HCT116 (cell line): ENCODE measurements around the gene LGALS7. TPM values are rescaled to one million over a fixed set of nuclear protein-coding genes. Genes with fewer than 3 reads are reported as not detected.

ENCODE experiments used
- ATAC-seq: fragments of 200-7000 bp; cut with Tn5 transposase; 2 replicates; pipeline ENCODE4 v1.9.1; 2020; ENCODE audit warnings: mild to moderate bottlenecking, moderate library complexity
- BruUV-seq: library from RNA; stranded (reverse); fragments of 400-500 nt; replicated peaks from 2 replicates; lab custom pipeline; 2021; lab: Mats Ljungman, UMichigan
- CTCF ChIA-PET: fragments of 300-600 bp; sonication (Branson Sonifier 250); formaldehyde crosslinking; loops from one replicate; lab custom pipeline; 2021; ENCODE audit warnings: antibody characterized with exemption; lab: Charles Lee
- POLR2A ChIA-PET: fragments of 300-600, 350-600 bp; sonication (Branson Sonifier 250); formaldehyde crosslinking; loops from one replicate; lab custom pipeline; 2021; ENCODE audit warnings: antibody characterized with exemption; lab: Charles Lee
- RAD21 ChIA-PET, 2 experiments: fragments of 300-600 bp; sonication (Branson Sonifier 250); formaldehyde crosslinking; loops; one replicate each; lab custom pipeline; 2023; ENCODE audit warnings: low total read pairs in 2 of 2; ENCODE audit not compliant: uncharacterized antibody in 2 of 2, unreplicated experiment in 2 of 2, low non-redundant PET in 1 of 2; lab: Charles Lee
- DNase-seq: peaks from one replicate; pipeline ENCODE4 v3.0.0-alpha.2; 2010; ENCODE audit warnings: low read depth, low spot score
- H2AFZ ChIP-seq: fragments of 200-600 bp; shearing (Covaris generic), sonication (generic); 2 replicates; pipeline ENCODE4 v1.6.1; 2017; ENCODE audit warnings: low read depth, mixed run types, mixed read lengths, antibody characterized with exemption, low read length; ENCODE audit not compliant: poor library complexity, severe bottlenecking
- H3K27ac ChIP-seq: 2 replicates; pipeline ENCODE4 v1.5.1; 2012; ENCODE audit warnings: low read depth, low read length
- H3K27me3 ChIP-seq: fragments of 200-600 bp; sonication (generic); 2 replicates; pipeline ENCODE4 v1.6.1; 2016; ENCODE audit warnings: mixed run types, low read length, mixed read lengths; ENCODE audit not compliant: insufficient read depth
- H3K36me3 ChIP-seq, 2 experiments: fragments of 200-500 bp in 1 of 2; fragments of 200-600 bp in 1 of 2; sonication (Bioruptor generic) in 1 of 2; sonication (generic) in 1 of 2; 2 replicates each; pipeline versions ENCODE4 v1.5.1 to v1.6.1; 2014 to 2016; ENCODE audit warnings: low read length in 2 of 2, inconsistent platforms in 1 of 2, mixed read lengths in 1 of 2, mixed run types in 1 of 2; ENCODE audit not compliant: insufficient read depth in 2 of 2, control insufficient read depth in 1 of 2
- H3K4me1 ChIP-seq, 2 experiments: fragments of 200-600 bp in 1 of 2; sonication (generic) in 1 of 2; 2 replicates each; pipeline versions ENCODE4 v1.5.1 to v1.6.1; 2012 to 2017; ENCODE audit warnings: low read length in 2 of 2, inconsistent platforms in 1 of 2, mild to moderate bottlenecking in 1 of 2, mixed read lengths in 1 of 2, mixed run types in 1 of 2, moderate library complexity in 1 of 2; ENCODE audit not compliant: insufficient read depth in 2 of 2, control insufficient read depth in 1 of 2
- H3K4me2 ChIP-seq: fragments of 200-600 bp; sonication (generic); 2 replicates; pipeline ENCODE4 v1.6.1; 2017; ENCODE audit warnings: mixed run types, low read length, mixed read lengths
- H3K4me3 ChIP-seq, 2 experiments: fragments of 200-600 bp in 1 of 2; sonication (generic) in 1 of 2; replicated peaks in 1 of 2; 2 replicates each; pipeline ENCODE4 v1.5.1; 2011 to 2016; ENCODE audit warnings: low read length in 2 of 2, control low read depth in 1 of 2, low read depth in 1 of 2, mild to moderate bottlenecking in 1 of 2, mixed read lengths in 1 of 2, mixed run types in 1 of 2
- H3K79me2 ChIP-seq: fragments of 200-600 bp; sonication (generic); 2 replicates; pipeline ENCODE4 v1.6.1; 2017; ENCODE audit warnings: mild to moderate bottlenecking, mixed run types, low read length, moderate library complexity, mixed read lengths; ENCODE audit not compliant: insufficient read depth
- H3K9ac ChIP-seq: fragments of 200-600 bp; sonication (generic); 2 replicates; pipeline ENCODE4 v1.6.1; 2016; ENCODE audit warnings: low read length, mixed read lengths
- H3K9me2 ChIP-seq: fragments of 200-600 bp; sonication (generic), shearing (Covaris generic); 2 replicates; pipeline ENCODE4 v1.6.1; 2017; ENCODE audit warnings: mixed run types, mild to moderate bottlenecking, moderate library complexity; ENCODE audit not compliant: insufficient read depth
- H3K9me3 ChIP-seq, 2 experiments: fragments of 200-500 bp in 1 of 2; fragments of 200-600 bp in 1 of 2; sonication (Bioruptor generic) in 1 of 2; sonication (generic) in 1 of 2; 2 replicates each; pipeline ENCODE4 v1.6.1; 2014 to 2017; ENCODE audit warnings: low read length in 2 of 2, mixed read lengths in 2 of 2, inconsistent platforms in 1 of 2, low read depth in 1 of 2, mild to moderate bottlenecking in 1 of 2, mixed run types in 1 of 2, moderate library complexity in 1 of 2; ENCODE audit not compliant: control insufficient read depth in 1 of 2, insufficient read depth in 1 of 2
- H4K20me1 ChIP-seq: fragments of 200-600 bp; sonication (generic), shearing (Covaris generic); 2 replicates; pipeline ENCODE4 v1.6.1; 2017; ENCODE audit warnings: mixed run types, mild to moderate bottlenecking, moderate library complexity; ENCODE audit not compliant: insufficient read depth
- ELF1 ChIP-seq: IDR thresholded peaks from 2 replicates; pipeline ENCODE4 v1.6.1; 2012; ENCODE audit warnings: low read depth, borderline replicate concordance
- FOSL1 ChIP-seq: IDR thresholded peaks from 2 replicates; pipeline ENCODE4 v1.6.1; 2012; ENCODE audit warnings: low read depth
- MAX ChIP-seq: IDR thresholded peaks from 2 replicates; pipeline ENCODE4 v1.6.1; 2012
- POLR2AphosphoS5 ChIP-seq: IDR thresholded peaks from 2 replicates; pipeline ENCODE4 v1.6.1; 2011; ENCODE audit warnings: mild to moderate bottlenecking, low read depth, low read length, moderate library complexity
- ZBTB33 ChIP-seq: IDR thresholded peaks from 2 replicates; pipeline ENCODE4 v1.6.1; 2011; ENCODE audit warnings: mild to moderate bottlenecking, low read length, moderate library complexity; ENCODE audit not compliant: insufficient replicate concordance; ENCODE audit errors: extremely low read depth
- ZFX ChIP-seq: fragments of 450-650 bp; IDR thresholded peaks from 2 replicates; pipeline ENCODE4 v1.6.1; 2017
- intact Hi-C: fragments of 100-400 bp; cut with micrococcal nuclease; formaldehyde crosslinking; loops from 2 replicates; pipeline ENCODE4 v1.10.0; 2022
- total RNA-seq: library from RNA; stranded (reverse); gene quantifications from one replicate; pipeline ENCODE4 v1.2.1, GENCODE V29; 2021; ENCODE audit not compliant: unreplicated experiment

Gene LGALS7
- total RNA-seq, 1 experiment from 2014 or later = not detected

- DNase-seq (no peak), ATAC-seq (no peak)
- Histone ChIP-seq H4K20me1 (0 out of 2 replicates have a peak, but pooled peaks cover 3% of the 10 kb centered on the region), H3K36me3 (peaks cover 11 to 14% of the 10 kb centered on the region in 2 experiments; a peak in 3 of 4 replicates), H3K4me3 (no peak overlapping the region), H3K4me1 (peaks cover 13 to 59% of the 10 kb centered on the region in 2 experiments; a peak in 3 of 4 replicates), H3K79me2 (no peaks in the 10 kb centered on the region), H3K27me3 (no peaks in the 10 kb centered on the region), H3K4me2 (peak overlapping the region; percentile 62), H2AFZ (no peak overlapping the region), H3K9me3 (no peaks in the 10 kb centered on the region), H3K9me2 (no peaks in the 10 kb centered on the region), H3K27ac (peak overlapping the region; percentile 67), H3K9ac (peak overlapping the region; percentile 39; the same call in 1 of the 2 replicates)
- ChIA-PET RAD21 (no interaction called here), CTCF (interaction anchor here (1.8 kb wide), 1 partner anchor 196 kb away, joined by 6 read pairs; the partner anchor contains the start of genes MRPS12 and SARS2), POLR2A (interaction anchor here (0.6 kb wide), 1 partner anchor 68 kb away, joined by 4 read pairs; no protein-coding TSS in a partner anchor)
- intact Hi-C loops = loop anchor here (5.0 kb wide), 1 partner anchor 198 kb away; the partner anchor contains the start of genes MRPS12 and SARS2
- no TSS peak for BruUV-seq
- TF ChIP-seq FOSL1 = no peak
- no peak for TF ChIP-seq MAX
Measured at GRCh38 chr19:38734176-38734425, 39.2 kb downstream of the LGALS7 start.

- H3K79me2 ChIP-seq = no peaks in the 10 kb centered on the region
- BruUV-seq = no TSS peak
- no peaks in the 10 kb centered on the region for H3K9me2 ChIP-seq
- POLR2A ChIA-PET = interaction anchor here (0.6 to 1.0 kb wide), 2 partner anchors 69 to 86 kb away, joined by 3 to 4 read pairs; partner anchors contain the start of gene ACTN4
- H3K4me2 ChIP-seq = peak overlapping the region; percentile 62
- H3K4me1 ChIP-seq = peaks cover 13 to 59% of the 10 kb centered on the region in 2 experiments; a peak in 3 of 4 replicates
- peak overlapping the region; percentile 67 for H3K27ac ChIP-seq
- H3K36me3 ChIP-seq = peaks cover 11 to 18% of the 10 kb centered on the region in 2 experiments; a peak in 3 of 4 replicates
- intact Hi-C loops = loop anchor here (5.0 kb wide), 1 partner anchor 199 kb away; the partner anchor contains the start of genes MRPS12 and SARS2
- no peaks in the 10 kb centered on the region for H3K9me3 ChIP-seq
- H4K20me1 ChIP-seq = 0 out of 2 replicates have a peak, but pooled peaks cover 3% of the 10 kb centered on the region
- H3K9ac ChIP-seq = peak overlapping the region; percentile 39; the same call in 1 of the 2 replicates
- CTCF ChIA-PET = interaction anchor here (0.9 to 1.8 kb wide), 3 partner anchors 190 to 331 kb away, joined by 3 to 6 read pairs (median 3); partner anchors contain the start of genes FAM98C, MRPS12 and SARS2
- H2AFZ ChIP-seq = no peak overlapping the region
- TF ChIP-seq ELF1 = no peak
- TF ChIP-seq ZFX = no peak
- no peak for TF ChIP-seq ZBTB33
- TF ChIP-seq FOSL1 = no peak
- TF ChIP-seq POLR2AphosphoS5 = 0 out of 2 replicates have a peak, but pooled peaks have one; percentile 7
- RAD21 ChIA-PET = no interaction called here
- no peak overlapping the region for H3K4me3 ChIP-seq
- H3K27me3 ChIP-seq = no peaks in the 10 kb centered on the region
- ATAC-seq (peak; percentile 7; the same call in 1 of the 2 replicates), DNase-seq (no peak)
Measured at GRCh38 chr19:38733493-38734175, 39.7 kb downstream of the LGALS7 start.
